Rectal smooth muscle tissue (tissue), 1 donor: ENCODE data around the gene HOXB9.

Source experiments
- H3K27ac ChIP-seq: one replicate; pipeline ENCODE4 v1.7.0; 2013; ENCODE audit warnings: low read depth, low read length, inconsistent platforms
- H3K27me3 ChIP-seq: one replicate; pipeline ENCODE4 v1.7.0; 2013; ENCODE audit warnings: low read length; ENCODE audit not compliant: control insufficient read depth, insufficient read depth
- H3K36me3 ChIP-seq: one replicate; pipeline ENCODE4 v1.7.0; 2013; ENCODE audit warnings: low read length; ENCODE audit not compliant: control insufficient read depth, insufficient read depth
- H3K4me1 ChIP-seq: one replicate; pipeline ENCODE4 v1.7.0; 2013; ENCODE audit warnings: low read length; ENCODE audit not compliant: control insufficient read depth, insufficient read depth
- H3K4me3 ChIP-seq: one replicate; pipeline ENCODE4 v1.7.0; 2013; ENCODE audit warnings: low read length
- H3K9ac ChIP-seq: one replicate; pipeline ENCODE4 v1.7.0; 2013; ENCODE audit warnings: low read length

The HOXB9 gene

DNA sequence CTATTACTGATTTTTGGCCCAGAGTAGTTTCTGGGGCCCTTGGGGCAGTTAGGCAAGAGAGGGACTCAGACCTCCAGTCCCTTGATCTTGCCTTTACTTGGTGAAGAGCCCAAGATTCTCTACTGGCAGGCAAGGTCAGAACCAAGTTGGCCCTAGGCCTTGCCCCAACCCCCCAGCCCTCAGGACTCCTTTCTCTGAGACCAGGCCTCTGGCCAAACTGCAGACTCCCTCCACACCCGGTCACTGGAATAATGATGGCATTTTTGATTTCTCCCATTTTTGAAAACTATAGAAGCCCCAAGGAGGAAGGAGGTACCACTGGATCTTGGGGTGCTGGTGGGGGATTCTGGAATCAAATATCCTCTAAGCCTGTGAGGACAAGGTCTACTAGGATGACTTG is 18.0 kb upstream of the HOXB9 start:
- no peak overlapping the region for H3K4me3 ChIP-seq
- H3K27ac ChIP-seq, result no peak overlapping the region
- H3K36me3 ChIP-seq, result no peaks in the 10 kb centered on the region
- no peak overlapping the region for H3K9ac ChIP-seq
- H3K4me1 ChIP-seq, result no peaks in the 10 kb centered on the region
- peaks cover 29% of the 10 kb centered on the region for H3K27me3 ChIP-seq

DNA sequence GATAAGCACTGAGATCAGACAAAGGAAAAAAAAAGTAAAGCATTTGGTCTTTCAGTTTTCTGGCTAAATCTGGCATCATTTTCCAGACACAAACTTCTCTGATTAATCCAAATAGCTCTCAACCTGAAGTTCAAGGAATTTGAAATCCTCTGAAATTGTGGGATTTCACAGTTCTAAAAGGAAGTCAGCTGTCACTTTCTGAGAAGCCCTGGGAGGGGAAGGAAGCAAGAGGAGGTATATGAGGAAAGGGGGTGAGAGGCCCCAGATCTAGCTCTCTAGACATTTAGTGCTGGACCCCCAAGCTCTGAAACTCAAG is 17.5 kb upstream of the HOXB9 start:
- Histone ChIP-seq H3K4me3 (peak overlapping the region; percentile 24), H3K27ac (no peak overlapping the region), H3K9ac (no peak overlapping the region), H3K4me1 (no peaks in the 10 kb centered on the region), H3K27me3 (peaks cover 30% of the 10 kb centered on the region), H3K36me3 (no peaks in the 10 kb centered on the region)

DNA sequence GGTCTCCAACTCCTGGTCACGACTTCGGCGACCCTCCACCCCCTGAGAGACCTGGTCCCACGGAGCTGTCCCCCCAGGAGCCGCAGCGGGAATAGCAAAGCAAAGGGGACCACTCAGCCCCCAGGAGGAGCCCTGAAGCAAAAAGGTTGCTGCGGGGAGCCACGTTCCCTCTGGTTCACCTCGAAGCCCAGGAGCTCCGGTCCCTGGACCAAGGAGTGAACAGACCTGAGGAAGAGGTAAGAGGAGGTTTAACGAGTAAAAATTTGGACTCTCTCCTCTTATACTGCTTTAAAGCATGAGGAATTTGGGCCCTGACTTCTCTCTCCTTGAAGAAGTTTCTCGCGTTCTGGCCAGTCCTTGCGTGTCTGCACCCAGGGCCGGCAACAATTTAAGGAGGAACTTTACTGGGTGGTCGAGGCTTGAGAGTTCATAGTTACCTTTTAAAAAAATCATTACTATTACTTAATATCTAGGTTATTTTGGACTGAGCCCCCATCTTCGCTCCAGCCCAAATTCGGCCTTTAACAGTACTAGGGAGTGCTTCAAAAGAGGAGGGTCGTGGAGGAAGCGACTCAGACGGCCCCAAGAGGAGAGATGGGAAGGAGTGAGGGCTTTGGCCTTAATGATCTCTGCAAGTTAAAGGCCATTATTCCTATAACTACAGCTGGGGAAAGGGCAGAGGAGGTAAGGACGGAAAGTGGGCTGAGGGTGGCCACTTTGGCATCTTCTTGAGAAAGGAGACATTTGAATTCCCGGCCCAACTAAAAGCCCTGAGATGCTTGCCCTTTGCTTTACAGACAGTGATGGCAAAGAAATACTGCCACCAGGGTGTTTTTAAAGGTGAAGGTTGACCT is 16.9 kb upstream of the HOXB9 start:
- Histone ChIP-seq H3K4me3 (peak overlapping the region; percentile 52), H3K27me3 (peaks cover 30% of the 10 kb centered on the region), H3K27ac (no peak overlapping the region), H3K36me3 (no peaks in the 10 kb centered on the region), H3K9ac (no peak overlapping the region), H3K4me1 (no peaks in the 10 kb centered on the region)

DNA sequence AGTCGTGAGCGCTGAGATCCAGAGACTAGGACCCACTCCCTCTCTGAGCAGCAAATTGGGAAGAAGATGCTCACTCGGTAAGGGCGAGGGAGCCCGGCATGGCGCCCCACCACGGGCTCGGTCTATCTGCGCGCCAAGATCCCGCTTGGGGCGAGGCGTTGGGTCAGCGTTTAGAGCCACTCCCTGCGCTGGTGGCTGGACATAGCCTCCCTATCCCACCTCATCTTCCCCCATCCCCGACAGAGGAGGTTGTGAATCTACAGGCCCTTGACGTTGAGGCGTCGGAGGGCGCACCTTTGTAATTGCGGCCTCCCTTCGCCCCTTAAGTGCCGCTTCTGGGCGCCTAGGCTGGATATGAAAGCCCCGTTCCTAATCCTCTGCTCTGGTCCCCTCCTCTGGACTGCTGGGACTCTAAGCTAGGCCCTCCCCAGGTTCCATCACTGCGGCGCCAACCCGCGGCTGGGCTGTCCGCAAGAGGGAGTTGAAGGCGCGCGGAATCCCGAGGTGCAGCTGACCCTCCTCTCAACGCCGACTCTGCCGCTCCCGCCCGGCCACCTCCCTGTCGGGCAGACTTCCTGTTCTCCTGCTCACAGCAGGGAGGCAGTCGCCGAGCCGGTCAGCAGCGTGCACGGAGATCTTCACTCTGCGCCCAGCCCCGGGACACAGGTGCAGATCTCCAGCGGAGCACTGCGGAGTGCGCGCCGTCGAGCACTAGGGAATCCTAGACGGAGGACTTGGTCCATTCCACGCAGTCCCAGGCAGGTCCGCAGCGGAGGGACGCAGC is 16.1 kb upstream of the HOXB9 start:
- Histone ChIP-seq H3K4me1 (no peaks in the 10 kb centered on the region), H3K27ac (no peak overlapping the region), H3K9ac (no peak overlapping the region), H3K36me3 (no peaks in the 10 kb centered on the region), H3K27me3 (peaks cover 30% of the 10 kb centered on the region), H3K4me3 (peak overlapping the region; percentile 52)

DNA sequence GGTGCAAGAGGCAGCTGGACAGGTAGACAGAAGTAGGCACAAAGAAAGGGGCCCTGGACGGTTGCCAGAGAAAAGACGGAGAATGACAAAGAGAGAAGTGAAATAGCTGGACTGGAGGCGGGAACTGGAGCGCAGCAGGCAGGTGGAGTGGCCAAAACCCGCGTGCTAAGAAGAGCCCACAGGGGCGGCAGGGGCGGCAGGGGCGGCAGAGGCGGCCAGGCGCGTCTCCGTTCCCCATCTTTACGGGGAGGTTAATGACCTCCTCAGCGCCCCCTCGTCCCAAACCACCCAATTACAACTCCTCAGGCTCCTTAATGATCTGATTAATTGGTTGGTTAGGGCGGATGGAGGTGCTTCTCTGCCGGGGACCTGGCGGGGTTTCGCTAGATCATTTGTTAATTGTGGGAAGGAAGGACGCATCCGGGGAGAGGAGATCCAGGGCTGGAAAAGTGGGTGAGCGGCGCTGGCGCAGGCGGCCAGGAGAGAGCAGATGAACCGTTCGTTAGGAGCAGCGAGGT is 15.4 kb upstream of the HOXB9 start:
- H3K27ac ChIP-seq, result no peak overlapping the region
- H3K4me3 ChIP-seq, result peak overlapping the region; percentile 35
- H3K27me3 ChIP-seq, result peaks cover 30% of the 10 kb centered on the region
- H3K36me3 ChIP-seq, result no peaks in the 10 kb centered on the region
- no peak overlapping the region for H3K9ac ChIP-seq
- no peaks in the 10 kb centered on the region for H3K4me1 ChIP-seq

DNA sequence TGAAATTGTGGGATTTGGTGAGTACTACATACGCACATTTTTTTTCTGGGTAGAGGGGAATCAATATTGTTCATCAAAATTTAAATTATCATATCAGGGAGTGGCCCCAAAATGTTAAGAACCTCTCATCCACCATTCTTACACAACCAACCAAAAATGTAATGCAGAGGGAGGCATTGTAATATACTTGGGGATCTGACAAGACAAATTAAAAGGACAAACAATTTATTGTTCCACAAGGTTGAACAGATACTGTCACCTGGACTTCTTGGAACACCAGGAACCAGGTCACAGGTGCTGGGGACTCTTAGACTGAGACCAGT is 14.7 kb upstream of the HOXB9 start:
- Histone ChIP-seq H3K4me3 (no peak overlapping the region), H3K27me3 (peaks cover 23% of the 10 kb centered on the region), H3K9ac (no peak overlapping the region), H3K36me3 (no peaks in the 10 kb centered on the region), H3K27ac (no peak overlapping the region), H3K4me1 (no peaks in the 10 kb centered on the region)

DNA sequence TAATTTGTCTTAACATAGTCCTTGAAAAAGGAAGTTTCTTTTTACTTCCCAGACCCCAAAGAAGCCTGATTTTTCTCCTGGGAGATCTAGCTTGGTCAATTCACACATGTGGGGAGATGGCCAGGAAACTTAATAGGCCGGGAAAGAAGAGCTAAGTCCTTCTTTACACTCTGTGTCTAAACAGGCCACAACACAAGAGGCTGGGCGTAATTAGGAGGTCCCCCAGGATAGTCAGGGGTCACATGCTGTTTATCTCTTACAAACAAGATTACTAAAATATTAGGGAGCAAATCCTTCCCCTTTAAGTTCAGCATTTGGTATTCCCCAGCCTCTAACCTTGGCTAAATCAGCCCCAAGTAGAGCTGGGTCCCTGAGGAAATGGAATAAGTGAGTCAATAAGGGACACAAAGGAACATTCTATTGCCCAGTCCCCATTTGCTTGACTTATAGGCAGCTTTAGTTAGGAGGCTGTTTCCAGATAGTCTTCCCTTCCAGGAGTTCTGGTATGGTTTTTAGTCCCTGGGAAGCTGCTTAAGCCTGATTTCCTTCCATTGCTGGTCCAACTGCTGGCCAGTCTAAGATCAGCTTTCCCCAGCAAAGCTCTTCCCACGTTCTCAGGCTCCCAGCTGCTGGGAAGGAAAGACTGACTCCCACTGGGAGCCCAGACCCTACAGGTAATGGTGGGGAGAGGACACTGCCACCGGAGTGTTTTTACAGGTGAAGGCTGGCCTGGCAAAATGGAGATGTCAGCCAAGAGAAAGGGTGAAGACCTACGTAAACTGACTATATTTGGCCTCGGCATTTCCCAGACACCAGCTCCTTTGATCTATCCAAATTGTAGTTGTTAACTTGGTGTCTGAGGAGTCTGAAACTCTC is 14.1 kb upstream of the HOXB9 start:
- Histone ChIP-seq H3K27me3 (peaks cover 20% of the 10 kb centered on the region), H3K4me1 (no peaks in the 10 kb centered on the region), H3K9ac (no peak overlapping the region), H3K27ac (no peak overlapping the region), H3K36me3 (no peaks in the 10 kb centered on the region), H3K4me3 (no peak overlapping the region)

DNA sequence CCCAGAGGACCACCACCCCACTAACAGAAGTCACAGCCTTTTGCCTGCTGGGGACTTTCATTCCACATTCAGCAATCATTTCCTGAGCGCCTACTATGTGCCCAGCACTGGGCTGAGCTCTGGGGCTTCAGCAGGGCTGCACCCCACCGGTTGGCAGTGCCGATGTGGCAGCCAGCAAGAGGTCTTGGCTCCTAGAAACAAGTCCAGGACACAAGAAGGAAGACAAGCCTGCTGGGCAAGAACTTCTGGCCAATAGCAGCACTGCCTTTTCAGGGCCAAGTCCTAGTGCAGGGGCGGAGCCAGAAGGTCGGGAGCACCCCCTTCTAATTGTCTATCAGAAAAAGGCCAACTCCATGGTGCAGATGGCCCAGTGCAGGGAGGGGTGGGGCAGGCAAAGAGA is 13.0 kb upstream of the HOXB9 start:
- no peaks in the 10 kb centered on the region for H3K4me1 ChIP-seq
- no peaks in the 10 kb centered on the region for H3K36me3 ChIP-seq
- peaks cover 29% of the 10 kb centered on the region for H3K27me3 ChIP-seq
- no peak overlapping the region for H3K27ac ChIP-seq
- H3K4me3 ChIP-seq, result peak overlapping the region; percentile 41
- no peak overlapping the region for H3K9ac ChIP-seq

DNA sequence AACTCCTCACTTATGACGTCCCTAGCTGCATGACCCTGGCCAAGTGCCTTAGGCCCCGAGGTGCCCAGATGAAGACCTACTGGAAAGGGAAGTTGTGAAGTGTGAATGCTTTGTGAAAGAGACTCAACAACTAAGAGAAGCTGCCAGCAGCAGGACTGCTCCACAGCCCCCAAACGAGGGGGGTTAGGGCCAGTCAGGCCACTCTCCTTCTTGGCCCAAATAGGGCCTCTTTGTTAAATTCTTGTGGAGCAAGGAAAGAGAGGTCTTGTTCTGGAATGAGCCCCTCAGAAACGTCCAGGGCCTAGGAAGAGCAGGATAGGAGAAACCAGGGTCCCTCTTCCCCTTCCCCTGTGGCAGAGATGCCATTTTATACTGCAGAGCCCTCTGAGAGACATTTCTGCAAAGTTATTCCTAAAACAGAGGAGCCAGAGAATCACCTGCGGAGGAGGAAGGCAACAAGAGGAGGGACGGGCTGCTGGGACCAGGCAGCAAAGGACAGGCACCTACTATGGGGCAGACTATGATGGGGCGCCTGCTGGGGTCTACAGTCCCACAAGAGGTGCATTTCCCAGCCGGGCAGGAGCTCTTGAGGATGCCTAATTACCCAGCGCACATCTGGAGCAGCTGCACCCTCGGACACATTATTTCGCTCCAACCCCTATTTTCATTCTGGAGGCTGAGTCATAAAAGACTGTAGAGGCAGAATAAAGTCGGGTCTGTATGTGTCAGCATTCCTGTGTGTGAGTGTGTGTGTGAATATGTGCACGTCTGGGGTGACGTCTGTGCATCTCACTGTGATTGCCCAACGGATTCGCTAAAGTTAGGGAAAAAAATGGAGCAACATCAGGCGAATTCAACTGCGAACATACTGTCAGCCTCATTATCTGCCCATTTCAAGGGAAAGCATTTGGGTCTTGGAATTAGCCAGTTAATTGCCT is 11.4 kb upstream of the HOXB9 start:
- peaks cover 34% of the 10 kb centered on the region for H3K27me3 ChIP-seq
- no peaks in the 10 kb centered on the region for H3K4me1 ChIP-seq
- no peak overlapping the region for H3K27ac ChIP-seq
- H3K36me3 ChIP-seq, result no peaks in the 10 kb centered on the region
- no peak overlapping the region for H3K9ac ChIP-seq
- H3K4me3 ChIP-seq, result no peak overlapping the region

DNA sequence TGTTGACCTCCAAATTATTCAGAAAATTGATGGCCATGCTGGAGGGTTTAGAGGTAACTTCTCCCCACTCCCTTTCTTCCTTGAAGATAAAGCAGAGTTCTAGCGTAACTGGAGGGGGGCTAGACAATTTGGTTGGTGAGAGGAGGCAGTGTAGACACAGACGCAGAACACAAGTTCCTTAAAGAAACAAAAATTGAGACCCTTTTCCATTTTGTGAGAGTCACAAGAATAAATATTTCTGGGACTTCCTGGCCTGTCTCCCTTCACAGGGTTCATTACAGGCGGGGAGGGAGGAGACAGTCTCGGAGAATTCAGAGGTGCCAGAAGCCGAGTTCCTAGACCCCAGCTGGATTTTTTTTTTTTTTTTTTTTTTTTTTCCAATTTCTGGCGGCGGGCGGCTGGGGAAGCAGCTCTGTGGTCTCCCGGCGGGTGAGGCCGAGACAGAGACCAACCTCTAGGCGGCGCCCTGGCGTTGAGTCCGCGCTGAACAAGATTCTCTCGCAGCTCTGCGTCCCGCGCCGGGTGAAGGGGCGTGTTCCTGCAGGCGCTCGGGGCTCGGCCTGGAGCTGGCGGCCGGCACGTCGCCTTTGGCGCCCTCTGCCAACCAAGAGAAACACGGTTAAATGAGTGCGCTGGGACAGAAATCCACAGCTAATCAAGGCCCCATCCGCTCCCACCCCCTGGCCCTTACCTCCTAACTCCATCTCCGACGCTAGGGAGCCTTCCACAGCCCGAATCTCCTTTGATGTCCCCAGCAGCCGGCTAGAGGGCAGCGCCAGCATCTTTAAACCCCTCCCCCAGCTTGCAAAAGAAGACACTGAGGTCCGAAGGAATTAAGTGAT is 10.2 kb upstream of the HOXB9 start:
- peaks cover 33% of the 10 kb centered on the region for H3K27me3 ChIP-seq
- H3K27ac ChIP-seq, result no peak overlapping the region
- H3K4me3 ChIP-seq, result no peak overlapping the region
- no peaks in the 10 kb centered on the region for H3K36me3 ChIP-seq
- H3K9ac ChIP-seq, result no peak overlapping the region
- no peaks in the 10 kb centered on the region for H3K4me1 ChIP-seq
